Measurements from ENCODE around the gene MRPS24. TPM values are rescaled to one million over a fixed set of nuclear protein-coding genes. Genes with fewer than 3 reads are reported as not detected.

The MRPS24 gene
- total RNA-seq (2021; ENCODE audit: unreplicated experiment) (156 TPM), Bru-seq, nascent RNA (percentile 45 among the genes with signal in this experiment), BruChase-seq, experiment 1, labeled RNA remaining after a 6-hour chase (percentile 86 among the genes with signal in this experiment), BruChase-seq, experiment 2, labeled RNA remaining after a 2-hour chase (percentile 76 among the genes with signal in this experiment)
- 179 and 202 TPM in 2 replicates for polyA plus RNA-seq (2012)
- long read RNA-seq, transcript MRPS24-203 (3 exons, 743 nt), result minor isoform, 10 of 108 reads
- long read RNA-seq, transcript MRPS24-201 (4 exons, 707 nt), result major isoform, 78 of 108 reads
- long read RNA-seq, partial matches to known transcripts, result 15 of 108 reads
- long read RNA-seq, other reads (novel, unspliced or antisense), result 0 of 108 reads

- Histone ChIP-seq H3K9me2 (ENCODE audit: insufficient read depth) (no peaks in the 10 kb centered on the region), H3K4me1 (ENCODE audit: control insufficient read depth in 1 of 2, insufficient read depth in 2 of 2, low read length in 2 of 2) (peaks cover 9 to 36% of the 10 kb centered on the region in 2 experiments; a peak in 3 of 4 replicates), H3K4me3 (replicated peaks in 1 of 2; ENCODE audit: low read depth in 1 of 2, low read length in 2 of 2) (peak within 1 kb of the TSS; percentile 89 to 90), H4K20me1 (ENCODE audit: insufficient read depth) (no peaks in the 10 kb centered on the region), H2AFZ (ENCODE audit: low read depth, low read length, poor library complexity, severe bottlenecking) (peak within 1 kb of the TSS; percentile 75), H3K9me3 (ENCODE audit: control insufficient read depth in 1 of 2, insufficient read depth in 1 of 2, low read depth in 1 of 2, low read length in 2 of 2) (no peaks in the 10 kb centered on the region), H3K27ac (ENCODE audit: low read depth, low read length) (peak within 1 kb of the TSS; percentile 36; the same call in 1 of the 2 replicates), H3K36me3 (ENCODE audit: control insufficient read depth in 1 of 2, insufficient read depth in 2 of 2, low read length in 2 of 2) (peaks cover 9 to 12% of the 10 kb centered on the region in 2 experiments; a peak in 3 of 4 replicates), H3K9ac (ENCODE audit: low read length) (peak within 1 kb of the TSS; percentile 77), H3K79me2 (ENCODE audit: insufficient read depth, low read length) (peaks cover 11% of the 10 kb centered on the region), H3K4me2 (ENCODE audit: low read length) (peak within 1 kb of the TSS; percentile 90), H3K27me3 (ENCODE audit: insufficient read depth, low read length) (no peaks in the 10 kb centered on the region)
- BruUV-seq (replicated peaks), result no TSS peak
- POLR2A ChIA-PET, result interaction anchor here (0.9 to 1.1 kb wide), 3 partner anchors 10 to 613 kb away, joined by 3 to 6 read pairs (median 4); no protein-coding TSS in a partner anchor
- ATAC-seq, result peak; percentile 97
- DNase-seq (ENCODE audit: low read depth, low spot score), result peak; percentile 83
- CTCF ChIA-PET, result interaction anchor here (0.6 kb wide), 1 partner anchor 286 kb away, joined by 3 read pairs; the partner anchor contains the start of gene STK17A
- RAD21 ChIA-PET (ENCODE audit: low non-redundant PET in 1 of 2, low total read pairs in 2 of 2, uncharacterized antibody in 2 of 2, unreplicated experiment in 2 of 2), result no interaction called here
- intact Hi-C loops (cut with micrococcal nuclease), result no loop called here
- TF ChIP-seq REST (IDR thresholded peaks at IDR 0.05; ENCODE audit: low read depth) (no peak), EGR1 (IDR thresholded peaks at IDR 0.05; ENCODE audit: low read depth) (peak; percentile 75), ZNF274 (IDR thresholded peaks at IDR 0.05; ENCODE audit: low read depth, low read length) (no peak), JUND (IDR thresholded peaks at IDR 0.05) (peak; percentile 76), POLR2AphosphoS5 (IDR thresholded peaks at IDR 0.05; ENCODE audit: low read depth, low read length) (peak; percentile 99), SRF (IDR thresholded peaks at IDR 0.05; ENCODE audit: low read depth) (peak; percentile 23; the same call in 1 of the 2 replicates), CEBPB (IDR thresholded peaks at IDR 0.05; ENCODE audit: low read depth) (no peak), POLR2A (IDR thresholded peaks at IDR 0.05; ENCODE audit: borderline replicate concordance, extremely low read depth, insufficient read depth, insufficient read length) (peak; percentile 80), SIN3A (IDR thresholded peaks at IDR 0.05; ENCODE audit: low read depth) (peak; percentile 76), ZBTB33 (IDR thresholded peaks at IDR 0.05; ENCODE audit: extremely low read depth, insufficient replicate concordance, low read length) (no peak), YY1 (IDR thresholded peaks at IDR 0.05; ENCODE audit: extremely low read depth, insufficient replicate concordance, low read depth, low read length) (peak; percentile 99), EZH2 (IDR thresholded peaks at IDR 0.05) (no peak), CBX3 (IDR thresholded peaks at IDR 0.05; ENCODE audit: low read depth) (peak; percentile 45; the same call in 1 of the 2 replicates), RAD21 (IDR thresholded peaks at IDR 0.05; ENCODE audit: low read depth) (no peak), ATF3 (IDR thresholded peaks at IDR 0.05) (no peak), ELF1 (IDR thresholded peaks at IDR 0.05; ENCODE audit: borderline replicate concordance, low read depth) (no peak), FOSL1 (IDR thresholded peaks at IDR 0.05; ENCODE audit: low read depth) (no peak), TCF7L2 (IDR thresholded peaks at IDR 0.05; ENCODE audit: borderline replicate concordance, extremely low read depth, insufficient read depth, insufficient read length) (peak; percentile 62)
These were observed at the start of gene MRPS24 for GRCh38 chr7:43869006-43869866. MRPS24 (minus strand) TSS chr7:43869517; CDS start chr7:43869495, 22 bp downstream.
